IPS-NIHi7 (cell line): ENCODE measurements around the gene NCAPD3.
"Not testable (repeated sequence)": the region's sequence is repeated elsewhere in the genome, so short reads cannot be mapped to it uniquely, and the experiment has no call there.

Experiments
- DNase-seq: peaks from one replicate; pipeline ENCODE4 v3.0.0; 2012; ENCODE audit warnings: mixed read lengths; ENCODE audit errors: extremely low spot score

Gene NCAPD3, protein sequence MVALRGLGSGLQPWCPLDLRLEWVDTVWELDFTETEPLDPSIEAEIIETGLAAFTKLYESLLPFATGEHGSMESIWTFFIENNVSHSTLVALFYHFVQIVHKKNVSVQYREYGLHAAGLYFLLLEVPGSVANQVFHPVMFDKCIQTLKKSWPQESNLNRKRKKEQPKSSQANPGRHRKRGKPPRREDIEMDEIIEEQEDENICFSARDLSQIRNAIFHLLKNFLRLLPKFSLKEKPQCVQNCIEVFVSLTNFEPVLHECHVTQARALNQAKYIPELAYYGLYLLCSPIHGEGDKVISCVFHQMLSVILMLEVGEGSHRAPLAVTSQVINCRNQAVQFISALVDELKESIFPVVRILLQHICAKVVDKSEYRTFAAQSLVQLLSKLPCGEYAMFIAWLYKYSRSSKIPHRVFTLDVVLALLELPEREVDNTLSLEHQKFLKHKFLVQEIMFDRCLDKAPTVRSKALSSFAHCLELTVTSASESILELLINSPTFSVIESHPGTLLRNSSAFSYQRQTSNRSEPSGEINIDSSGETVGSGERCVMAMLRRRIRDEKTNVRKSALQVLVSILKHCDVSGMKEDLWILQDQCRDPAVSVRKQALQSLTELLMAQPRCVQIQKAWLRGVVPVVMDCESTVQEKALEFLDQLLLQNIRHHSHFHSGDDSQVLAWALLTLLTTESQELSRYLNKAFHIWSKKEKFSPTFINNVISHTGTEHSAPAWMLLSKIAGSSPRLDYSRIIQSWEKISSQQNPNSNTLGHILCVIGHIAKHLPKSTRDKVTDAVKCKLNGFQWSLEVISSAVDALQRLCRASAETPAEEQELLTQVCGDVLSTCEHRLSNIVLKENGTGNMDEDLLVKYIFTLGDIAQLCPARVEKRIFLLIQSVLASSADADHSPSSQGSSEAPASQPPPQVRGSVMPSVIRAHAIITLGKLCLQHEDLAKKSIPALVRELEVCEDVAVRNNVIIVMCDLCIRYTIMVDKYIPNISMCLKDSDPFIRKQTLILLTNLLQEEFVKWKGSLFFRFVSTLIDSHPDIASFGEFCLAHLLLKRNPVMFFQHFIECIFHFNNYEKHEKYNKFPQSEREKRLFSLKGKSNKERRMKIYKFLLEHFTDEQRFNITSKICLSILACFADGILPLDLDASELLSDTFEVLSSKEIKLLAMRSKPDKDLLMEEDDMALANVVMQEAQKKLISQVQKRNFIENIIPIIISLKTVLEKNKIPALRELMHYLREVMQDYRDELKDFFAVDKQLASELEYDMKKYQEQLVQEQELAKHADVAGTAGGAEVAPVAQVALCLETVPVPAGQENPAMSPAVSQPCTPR (N-terminal part only)

DNA sequence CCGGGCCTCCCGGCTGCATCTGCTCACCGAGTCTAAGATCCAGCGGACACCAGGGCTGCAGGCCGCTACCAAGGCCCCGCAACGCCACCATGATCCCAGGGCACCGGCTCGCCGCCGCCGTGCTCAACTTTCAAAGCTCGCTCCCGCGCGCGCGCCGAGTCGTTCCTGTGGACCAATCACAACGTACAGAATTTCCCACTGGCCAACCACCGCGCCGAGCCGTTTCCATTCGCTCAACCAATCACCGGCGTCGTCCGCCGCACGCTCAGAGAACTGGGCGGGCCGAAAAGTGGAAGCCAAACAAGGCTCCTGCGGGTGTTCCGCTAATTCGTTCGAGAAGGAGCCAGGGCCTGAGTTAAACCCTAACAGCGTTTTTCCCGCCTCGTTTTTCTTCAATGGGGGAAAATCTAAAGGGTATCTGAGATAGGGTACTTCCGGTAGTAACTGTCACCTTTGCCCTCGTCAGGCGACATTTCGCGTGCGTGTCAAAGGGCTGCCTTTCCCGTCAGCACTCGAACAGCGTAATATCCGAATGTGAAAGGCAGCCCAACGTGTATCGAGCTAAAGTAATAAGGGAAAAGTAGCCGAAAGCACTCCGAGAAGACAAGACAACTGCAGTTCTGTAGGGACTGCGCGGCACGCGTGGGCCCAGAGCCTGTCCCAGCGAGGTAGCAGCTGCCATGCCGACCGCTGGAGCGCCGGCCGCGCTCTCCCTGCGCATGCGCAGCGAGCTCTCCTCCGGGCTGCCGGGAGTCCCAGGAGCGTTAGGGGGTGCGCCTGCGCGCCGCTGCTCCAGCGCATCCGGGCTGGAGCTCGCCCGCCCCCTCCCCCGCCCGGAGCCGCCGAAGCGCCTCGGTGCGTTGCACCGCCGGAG lies at the start of gene NCAPD3, which contains the start of gene VPS26B:
TSS of gene NCAPD3 (minus strand) at position 132 of the 874 bp plus-strand sequence. CDS start at position 91, 41 bp downstream.
TSS of gene VPS26B (plus strand) at position 836 of the 874 bp plus-strand sequence. CDS start 452 bp downstream, outside the sequence.
- DNase-seq, result peak; percentile 98

DNA sequence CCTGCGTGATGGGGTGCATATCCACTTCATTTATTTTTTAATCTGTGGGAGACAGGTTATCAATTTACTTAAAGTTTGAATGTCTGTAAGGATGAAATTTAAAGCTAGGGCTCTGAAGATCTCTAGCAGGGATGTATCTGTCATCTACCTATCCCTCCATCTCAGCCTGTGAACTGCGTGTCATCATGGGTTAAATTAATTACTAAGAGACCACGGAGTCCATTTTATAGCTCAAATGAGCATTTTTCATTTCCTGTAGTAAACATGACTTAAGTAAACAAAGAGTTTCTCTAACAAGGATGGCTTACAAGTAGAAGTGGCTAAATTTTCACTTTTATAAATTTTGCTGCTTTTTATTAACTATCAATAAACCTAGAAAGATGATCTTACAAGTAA lies 49.5 kb upstream of the NCAPD3 start:
- no peak for DNase-seq

DNA sequence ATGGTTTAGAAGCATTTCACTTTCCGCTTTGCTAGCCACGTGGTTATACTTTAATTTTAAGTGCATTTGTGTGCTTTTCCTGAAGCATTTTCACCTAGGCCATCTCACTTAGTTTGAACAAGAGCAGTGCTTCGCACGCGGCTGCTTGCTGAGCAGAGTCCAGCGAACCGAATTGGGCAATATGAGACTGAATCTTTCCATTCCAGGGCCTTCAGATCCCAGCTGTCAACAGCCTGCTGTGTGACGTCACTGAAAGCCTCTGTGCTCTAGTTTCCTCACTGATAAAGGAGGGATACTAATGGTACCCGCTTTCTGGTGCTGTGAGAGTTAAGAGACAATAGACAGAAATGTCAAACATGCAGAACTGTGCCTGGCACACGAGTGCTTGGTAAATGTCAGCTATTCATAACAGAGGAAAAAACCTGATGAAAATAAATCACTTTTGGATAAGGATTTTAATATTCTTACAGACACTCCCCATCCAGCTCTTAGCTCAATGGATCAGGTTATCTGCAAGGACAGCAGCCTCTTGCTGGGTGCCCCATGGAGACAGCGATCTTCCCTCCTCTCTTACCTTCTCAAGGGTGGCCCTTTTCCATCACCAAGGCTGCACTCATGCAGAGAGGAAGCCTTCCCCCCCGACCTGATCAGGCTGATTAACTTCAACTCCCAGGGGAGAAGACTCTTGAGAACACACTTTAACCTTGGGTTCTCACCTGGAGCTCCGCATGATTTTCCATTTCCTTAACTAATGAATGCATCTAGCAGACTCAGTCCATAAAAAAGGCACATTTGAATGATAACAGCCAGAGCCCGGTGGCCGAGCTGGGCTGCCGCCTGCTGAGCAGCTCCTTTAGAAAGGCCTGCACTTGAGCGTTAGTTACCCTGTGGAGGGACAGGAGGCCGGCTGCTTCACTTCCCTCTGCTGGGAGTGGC lies 48.9 kb upstream of the NCAPD3 start:
- DNase-seq, result peak; percentile 71

DNA sequence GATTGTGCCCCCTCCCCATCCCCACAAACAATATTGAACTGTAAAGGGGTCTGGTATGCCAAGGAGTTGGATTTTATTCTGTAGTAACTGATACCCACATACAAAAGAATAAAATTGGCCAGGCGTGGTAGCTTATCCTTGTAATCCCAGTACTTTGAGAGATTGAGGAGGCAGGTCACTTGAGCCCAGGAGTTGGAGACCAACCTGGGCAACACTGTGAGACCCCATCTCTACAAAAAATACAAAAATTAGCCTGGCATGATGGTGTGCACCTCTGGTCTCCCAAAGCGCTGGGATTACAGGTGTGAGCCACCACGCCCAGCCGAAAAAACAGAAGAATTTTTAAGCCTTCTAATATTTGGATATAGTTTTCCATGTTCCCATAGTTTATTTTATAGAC lies 48.2 kb upstream of the NCAPD3 start:
- DNase-seq, result no peak

DNA sequence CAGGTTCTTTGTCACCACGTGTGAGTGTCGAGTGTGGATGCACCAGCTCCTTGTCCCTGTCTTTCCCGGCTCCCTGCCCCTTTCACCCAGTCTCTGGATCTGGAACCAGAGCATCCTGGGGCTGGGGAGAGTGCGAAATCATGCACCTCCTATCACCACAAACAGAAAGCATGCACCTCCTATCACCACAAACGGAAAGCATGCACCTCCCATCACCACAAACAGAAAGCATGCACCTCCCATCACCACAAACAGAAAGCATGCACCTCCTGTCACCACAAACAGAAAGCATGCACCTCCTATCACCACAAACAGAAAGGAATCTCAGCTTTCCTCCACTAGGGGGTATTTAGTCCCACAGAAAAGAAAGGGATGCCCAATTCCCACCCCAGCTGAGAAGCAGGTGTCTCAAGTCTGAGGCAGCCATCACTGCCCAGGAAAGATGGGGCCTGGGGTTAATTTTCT lies 46.5 kb upstream of the NCAPD3 start:
- DNase-seq, result peak; percentile 57

DNA sequence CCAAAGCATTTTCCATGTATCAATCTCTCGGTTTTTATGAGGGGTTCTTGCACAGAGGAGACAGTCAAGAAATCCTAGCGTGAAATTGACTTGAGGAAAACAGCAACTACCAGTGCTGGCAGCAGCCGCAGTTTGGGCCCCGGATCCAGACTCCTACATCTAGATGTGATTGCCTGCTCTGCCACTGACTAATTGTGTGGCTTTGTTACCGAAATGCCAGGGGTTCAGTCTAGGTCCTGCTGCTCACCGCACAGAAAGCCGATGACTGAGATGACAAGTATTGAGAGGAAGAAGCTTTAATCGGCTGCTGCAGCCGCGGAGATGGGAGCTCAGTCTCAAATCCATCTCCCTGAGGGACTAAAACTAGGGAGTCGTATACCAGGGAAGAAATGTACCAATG lies 44.2 kb upstream of the NCAPD3 start:
- DNase-seq, result no peak

DNA sequence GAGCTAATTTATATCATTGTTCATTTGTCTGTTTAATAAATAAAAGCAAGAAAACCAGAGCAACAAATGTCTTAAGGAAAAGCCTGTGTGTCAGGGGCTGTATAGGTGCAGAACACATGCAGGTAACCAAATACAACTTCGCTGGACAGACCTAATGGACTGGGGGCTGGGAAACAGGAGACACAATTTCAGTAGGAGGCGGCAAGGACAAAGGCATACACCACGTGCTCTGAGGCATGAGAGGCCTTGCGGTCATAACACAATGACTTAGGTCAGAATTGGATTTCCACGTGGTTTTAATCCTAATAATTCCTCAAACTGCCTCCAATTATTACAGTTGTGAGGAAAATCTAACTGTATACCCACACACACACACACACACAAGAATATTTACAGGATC lies 43.7 kb upstream of the NCAPD3 start:
- no peak for DNase-seq

DNA sequence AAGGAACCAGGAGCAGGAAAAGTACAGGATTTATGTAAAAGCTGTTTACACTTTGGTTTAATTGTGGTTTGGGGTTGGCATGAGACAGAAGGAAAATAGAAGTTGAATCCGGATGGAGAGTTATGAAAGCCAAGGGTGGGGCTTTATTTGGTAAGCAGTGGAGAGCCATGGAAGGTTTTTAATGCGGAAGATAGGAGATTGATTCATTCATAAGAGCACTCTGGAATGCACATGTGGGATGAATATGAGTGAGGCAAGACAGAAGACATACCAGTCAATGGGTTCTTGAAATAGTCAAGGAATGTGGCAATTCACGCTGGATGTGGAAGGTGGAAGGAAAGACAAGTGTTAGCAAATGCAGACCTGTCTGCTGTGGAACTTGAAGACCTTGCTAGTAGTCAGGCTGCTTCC lies 43.1 kb upstream of the NCAPD3 start:
- no peak for DNase-seq

DNA sequence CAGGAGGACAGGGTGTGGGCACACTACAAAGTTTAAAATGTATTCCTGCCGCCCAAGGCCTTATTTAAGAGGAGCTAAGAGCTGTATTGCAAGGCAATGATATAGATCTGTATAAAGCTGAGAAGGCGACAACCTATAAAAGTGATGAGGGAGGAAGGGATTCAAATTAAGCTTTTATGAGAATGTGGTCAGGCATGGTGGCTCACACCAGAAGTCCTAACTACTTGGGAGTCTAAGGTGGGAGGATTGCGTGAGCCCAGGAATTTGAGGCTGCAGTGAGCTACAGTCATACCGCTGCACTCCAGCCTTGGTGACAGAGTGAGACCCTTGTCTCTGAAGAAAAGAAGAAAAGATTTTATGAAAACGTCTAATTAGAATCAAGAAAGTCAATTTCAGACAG lies 42.7 kb upstream of the NCAPD3 start:
- no peak for DNase-seq

DNA sequence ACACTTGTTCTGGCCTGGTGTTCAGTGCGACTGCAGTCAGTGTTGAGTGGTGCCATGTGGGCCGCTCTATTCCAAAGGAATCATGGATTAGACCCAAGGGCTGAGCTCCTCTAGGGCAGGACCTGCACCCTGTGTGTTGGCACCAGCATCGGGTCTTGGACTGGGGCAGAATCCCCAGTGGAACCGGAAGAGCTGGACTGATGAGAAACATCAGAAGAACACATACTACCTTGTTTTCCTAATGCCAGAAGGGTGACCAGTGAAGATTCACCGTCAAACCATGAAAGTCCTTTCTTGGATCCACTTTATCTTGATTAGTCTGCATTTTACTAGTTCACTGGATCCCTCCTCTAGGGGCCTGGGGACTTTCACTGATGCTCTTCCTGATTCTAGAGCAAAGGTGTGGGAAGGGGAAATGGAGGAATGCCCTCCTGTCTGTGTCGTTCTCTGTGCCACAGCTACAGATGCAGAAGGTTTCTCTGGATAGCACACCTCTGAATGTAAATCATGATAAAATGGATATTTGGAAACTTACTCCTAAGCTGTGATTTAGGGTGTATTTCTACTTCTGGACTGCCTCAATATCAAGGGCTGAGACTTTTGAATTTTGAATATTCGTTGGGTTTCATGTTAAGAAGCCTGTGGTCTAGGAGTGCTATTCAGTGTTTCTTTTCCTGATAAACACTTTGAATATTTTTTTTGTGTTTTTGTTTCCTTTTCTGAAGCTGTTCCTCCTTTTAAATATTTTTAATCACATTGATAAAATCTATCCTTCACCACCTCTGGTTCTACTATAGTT lies 41.4 kb upstream of the NCAPD3 start:
- no peak for DNase-seq

DNA sequence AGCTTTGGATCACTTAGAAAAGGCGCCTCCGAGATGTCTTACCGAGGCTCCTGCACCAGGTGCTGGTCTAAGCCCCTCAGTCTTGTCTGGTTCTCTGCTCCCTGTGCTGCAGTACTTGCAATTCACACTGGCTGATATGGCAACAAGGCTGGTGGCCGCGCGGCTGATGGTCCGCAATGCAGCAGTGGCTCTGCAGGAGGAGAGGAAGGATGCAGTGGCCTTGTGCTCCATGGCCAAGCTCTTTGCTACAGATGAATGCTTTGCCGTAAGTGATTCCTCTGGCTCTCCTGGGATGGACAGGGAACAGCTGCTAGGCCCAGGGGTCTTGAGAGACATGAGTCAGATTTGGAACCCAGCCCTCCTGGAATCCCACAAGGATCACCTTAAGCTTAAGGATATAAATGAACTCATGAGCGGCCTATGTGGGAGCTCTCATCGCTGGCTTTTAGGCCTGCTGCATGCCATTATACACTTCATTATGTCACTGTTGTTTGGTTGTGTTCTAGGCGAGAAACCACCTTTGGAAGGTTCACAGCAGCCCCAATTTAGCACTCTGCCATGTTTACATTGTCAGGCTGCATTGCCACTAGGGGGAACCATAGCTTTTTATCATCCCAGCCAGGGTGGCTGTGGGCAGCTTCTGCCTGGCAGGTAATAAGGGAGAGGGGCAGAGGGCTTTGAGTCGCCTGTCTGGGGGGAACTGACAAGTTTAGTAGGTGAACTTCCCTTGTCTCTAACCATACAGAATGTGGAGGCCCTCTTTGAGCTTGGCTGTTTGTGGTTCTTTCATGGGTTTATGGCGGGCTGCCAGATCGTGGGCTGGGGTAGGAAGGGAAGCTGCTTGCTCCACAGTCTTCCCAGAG lies 38.1 kb upstream of the NCAPD3 start:
- peak; percentile 77 for DNase-seq

DNA sequence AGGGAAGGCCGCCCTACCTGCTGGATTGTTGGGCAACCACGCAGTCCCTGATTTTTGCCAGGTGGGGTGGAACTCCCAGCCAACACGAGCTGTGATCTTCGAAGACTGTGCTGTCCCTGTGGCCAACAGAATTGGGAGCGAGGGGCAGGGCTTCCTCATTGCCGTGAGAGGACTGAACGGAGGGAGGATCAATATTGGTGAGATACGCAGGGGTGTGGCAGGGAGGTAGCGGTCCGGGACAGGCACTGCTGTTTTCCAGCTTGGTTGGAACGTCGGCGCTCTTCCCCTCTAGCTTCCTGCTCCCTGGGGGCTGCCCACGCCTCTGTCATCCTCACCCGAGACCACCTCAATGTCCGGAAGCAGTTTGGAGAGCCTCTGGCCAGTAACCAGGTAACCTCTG lies 37.2 kb upstream of the NCAPD3 start:
- DNase-seq, result no peak

DNA sequence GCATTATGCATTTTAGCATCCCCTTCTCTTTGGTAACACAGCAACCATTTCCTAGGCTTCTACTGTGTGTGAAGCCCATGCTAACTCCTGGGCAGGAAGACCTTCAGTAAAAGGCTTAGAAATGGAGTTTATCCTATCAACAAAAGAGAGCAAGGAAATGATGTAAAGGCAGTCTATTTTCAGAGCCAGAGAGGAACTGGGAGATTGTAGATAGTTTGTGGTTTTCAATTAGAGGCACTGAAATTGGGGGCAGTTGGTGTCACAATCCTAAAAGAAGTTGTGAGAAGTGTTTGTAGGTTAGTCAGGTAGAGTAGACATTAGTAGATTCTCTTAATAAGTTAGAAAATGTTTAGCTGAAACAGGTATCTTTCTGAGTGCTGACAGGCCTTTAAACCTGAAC lies 36.7 kb upstream of the NCAPD3 start:
- no peak for DNase-seq

DNA sequence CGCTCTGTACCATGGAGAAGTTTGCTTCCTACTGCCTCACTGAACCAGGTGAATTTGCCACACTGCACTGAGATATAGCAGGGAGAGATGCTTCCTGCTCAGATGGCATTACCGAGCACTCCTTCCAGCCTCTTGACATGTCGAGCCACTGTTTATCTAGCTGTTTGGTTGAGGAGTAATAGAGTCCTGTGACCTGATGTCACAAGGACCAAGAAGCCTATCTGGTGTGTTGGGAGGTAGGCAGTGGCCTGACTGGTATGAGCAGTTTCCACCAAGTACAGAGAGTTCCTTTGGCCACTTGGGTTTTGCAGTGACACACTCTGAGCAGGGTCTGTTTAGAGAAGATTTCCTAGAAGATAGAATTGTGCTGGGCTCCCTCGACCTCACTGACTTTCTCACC lies 34.8 kb upstream of the NCAPD3 start:
- DNase-seq, result no peak

DNA sequence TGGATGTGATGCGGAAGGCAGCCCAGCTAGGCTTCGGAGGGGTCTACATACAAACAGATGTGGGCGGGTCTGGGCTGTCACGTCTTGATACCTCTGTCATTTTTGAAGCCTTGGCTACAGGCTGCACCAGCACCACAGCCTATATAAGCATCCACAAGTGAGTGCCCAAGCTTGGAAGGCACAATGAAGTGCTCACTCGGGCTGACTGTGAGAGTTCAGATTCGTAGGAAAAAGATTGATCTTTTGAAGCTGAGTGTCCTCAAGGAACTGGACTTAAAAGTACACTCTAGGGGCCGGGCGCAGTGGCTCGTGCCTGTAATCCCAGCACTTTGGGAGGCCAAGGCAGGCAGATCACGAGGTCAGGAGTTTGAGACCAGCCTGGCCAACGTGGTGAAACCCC lies 33.3 kb upstream of the NCAPD3 start:
- DNase-seq, result no peak

DNA sequence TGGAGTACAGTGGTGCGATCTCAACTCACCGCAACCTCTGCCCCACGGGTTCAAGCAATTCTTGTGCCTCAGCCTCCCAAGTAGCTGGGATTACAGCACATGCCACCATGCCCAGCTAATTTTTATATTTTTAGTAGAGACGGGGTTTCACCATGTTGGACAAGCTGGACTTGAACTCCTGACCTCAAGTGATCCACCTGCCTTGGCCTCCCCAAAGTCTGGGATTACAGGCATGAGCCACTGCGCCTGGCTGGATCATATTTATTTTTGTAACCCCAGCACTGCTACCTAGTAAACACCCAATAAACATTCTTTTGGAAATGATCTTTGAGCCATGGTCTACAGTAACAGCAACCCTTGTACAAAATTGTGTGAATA lies 31.4 kb upstream of the NCAPD3 start:
- DNase-seq, result not testable (repeated sequence)

DNA sequence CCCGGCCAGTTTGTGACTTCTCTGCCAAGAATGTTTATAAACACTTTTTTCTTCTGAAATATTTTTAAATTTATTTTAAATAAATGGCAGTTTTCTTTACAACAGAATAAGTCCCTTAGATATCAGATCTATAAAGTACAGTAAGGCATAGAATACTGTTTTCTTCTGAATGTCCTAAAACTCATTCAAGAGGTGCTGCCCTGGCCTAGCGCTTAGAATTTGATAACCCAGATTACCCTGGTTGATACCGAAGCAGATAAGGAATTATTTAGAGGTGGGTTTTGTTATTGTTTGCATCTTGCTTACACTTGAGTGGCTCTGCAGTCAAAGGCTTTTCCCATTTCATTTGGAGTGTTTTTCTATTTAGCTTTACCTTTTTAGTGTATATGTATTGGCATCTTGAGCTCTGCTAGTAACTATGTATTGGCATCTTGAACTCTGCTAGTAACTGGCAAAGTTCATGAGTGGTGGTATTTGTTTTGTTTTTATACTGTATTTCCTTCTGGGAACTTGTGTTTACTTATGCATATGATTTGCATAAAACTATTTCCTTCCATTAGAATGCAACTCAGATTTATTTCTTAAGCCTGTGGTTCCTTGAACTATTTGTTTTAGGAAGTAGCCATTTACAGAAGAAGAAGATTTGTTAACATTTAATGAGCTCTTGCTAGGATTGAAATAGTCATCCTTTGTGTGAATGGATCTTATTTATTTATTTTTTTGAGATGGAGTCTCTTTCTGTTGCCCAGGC lies 30.8 kb upstream of the NCAPD3 start:
- DNase-seq, result no peak
